ENCODE results near the gene DLGAP3. TPM values are rescaled to one million over a fixed set of nuclear protein-coding genes. Genes with fewer than 3 reads are reported as not detected.

Gene DLGAP3
- total RNA-seq, 2 experiments from 2014 or later, result 0.50 to 0.66 TPM

GRCh38 chr1:34844252-34844634 lies 85.2 kb downstream of the DLGAP3 start:
- H3K9me3 Mint-ChIP-seq (ENCODE audit: low read depth), result no peaks in the 10 kb centered on the region

GRCh38 chr1:34843392-34844251 lies 85.8 kb downstream of the DLGAP3 start:
- Mint-ChIP-seq H3K9me3 (ENCODE audit: low read depth) (no peaks in the 10 kb centered on the region), H3K4me1 (peaks cover 11% of the 10 kb centered on the region), H3K36me3 (no peaks in the 10 kb centered on the region), H3K27ac (peak overlapping the region; percentile 26), H3K27me3 (no peaks in the 10 kb centered on the region), H3K4me3 (no peak overlapping the region)
- DNase-seq (no peak), ATAC-seq (no peak)
- CTCF ChIA-PET, result interaction anchor here (2.2 kb wide), 1 partner anchor 9 kb away, joined by 10 read pairs; no protein-coding TSS in a partner anchor

More at GRCh38 chr1:34844252-34844634, 85.2 kb downstream of the DLGAP3 start:
- Mint-ChIP-seq H3K27me3 (no peaks in the 10 kb centered on the region), H3K4me3 (no peak overlapping the region), H3K4me1 (peaks cover 11% of the 10 kb centered on the region), H3K27ac (no peak overlapping the region), H3K36me3 (peaks cover 2% of the 10 kb centered on the region)
- CTCF ChIA-PET, result interaction anchor here (2.2 kb wide), 1 partner anchor 8 kb away, joined by 10 read pairs; no protein-coding TSS in a partner anchor
- DNase-seq (no peak), ATAC-seq (no peak)

GRCh38 chr1:34842952-34843371 lies 86.5 kb downstream of the DLGAP3 start:
- Mint-ChIP-seq H3K27ac (peak overlapping the region; percentile 26), H3K9me3 (ENCODE audit: low read depth) (no peaks in the 10 kb centered on the region), H3K4me1 (peaks cover 11% of the 10 kb centered on the region), H3K27me3 (no peaks in the 10 kb centered on the region), H3K36me3 (no peaks in the 10 kb centered on the region), H3K4me3 (no peak overlapping the region)
- DNase-seq (no peak), ATAC-seq (no peak)
- CTCF ChIA-PET, result interaction anchor here (1.1 to 2.2 kb wide), 2 partner anchors 10 to 11 kb away, joined by 3 to 10 read pairs; no protein-coding TSS in a partner anchor

GRCh38 chr1:34842073-34842472 lies 87.4 kb downstream of the DLGAP3 start:
- ATAC-seq (no peak), DNase-seq (no peak)
- CTCF ChIA-PET, result interaction anchor here (1.0 to 1.1 kb wide), 2 partner anchors 10 to 11 kb away, joined by 3 read pairs; no protein-coding TSS in a partner anchor
- H3K4me3 Mint-ChIP-seq, result no peak overlapping the region
- H3K4me1 Mint-ChIP-seq, result peaks cover 11% of the 10 kb centered on the region
- no peaks in the 10 kb centered on the region for H3K27me3 Mint-ChIP-seq
- no peaks in the 10 kb centered on the region for H3K36me3 Mint-ChIP-seq
- no peaks in the 10 kb centered on the region for H3K9me3 Mint-ChIP-seq (ENCODE audit: low read depth)
- no peak overlapping the region for H3K27ac Mint-ChIP-seq

GRCh38 chr1:34840426-34840825 lies 89.0 kb downstream of the DLGAP3 start:
- no peak for ATAC-seq
- DNase-seq, result peak; percentile 22
- Mint-ChIP-seq H3K9me3 (ENCODE audit: low read depth) (no peaks in the 10 kb centered on the region), H3K27ac (no peak overlapping the region), H3K27me3 (no peaks in the 10 kb centered on the region), H3K36me3 (no peaks in the 10 kb centered on the region), H3K4me1 (peaks cover 11% of the 10 kb centered on the region), H3K4me3 (no peak overlapping the region)
- CTCF ChIA-PET, result interaction anchor here (0.9 kb wide), 1 partner anchor 12 kb away, joined by 3 read pairs; no protein-coding TSS in a partner anchor

- H3K4me3 Mint-ChIP-seq, result no peak overlapping the region
- peaks cover 11% of the 10 kb centered on the region for H3K4me1 Mint-ChIP-seq
- ATAC-seq (no peak), DNase-seq (peak; percentile 22)
- CTCF ChIA-PET, result interaction anchor here (0.9 kb wide), 1 partner anchor 13 kb away, joined by 3 read pairs; no protein-coding TSS in a partner anchor
- no peak overlapping the region for H3K27ac Mint-ChIP-seq
- no peaks in the 10 kb centered on the region for H3K27me3 Mint-ChIP-seq
- H3K9me3 Mint-ChIP-seq (ENCODE audit: low read depth), result no peaks in the 10 kb centered on the region
- no peaks in the 10 kb centered on the region for H3K36me3 Mint-ChIP-seq
Observed at GRCh38 chr1:34839526-34840305, 89.7 kb downstream of the DLGAP3 start.

GRCh38 chr1:34833711-34834110 lies 95.7 kb downstream of the DLGAP3 start:
- H3K9me3 Mint-ChIP-seq (ENCODE audit: low read depth), result no peaks in the 10 kb centered on the region
- ATAC-seq, result no peak
- DNase-seq, result no peak
- no peaks in the 10 kb centered on the region for H3K27me3 Mint-ChIP-seq
- H3K4me1 Mint-ChIP-seq, result no peaks in the 10 kb centered on the region
- no peak overlapping the region for H3K4me3 Mint-ChIP-seq
- H3K36me3 Mint-ChIP-seq, result no peaks in the 10 kb centered on the region
- CTCF ChIA-PET, result interaction anchor here (3.3 kb wide), 1 partner anchor 19 kb away, joined by 8 read pairs; no protein-coding TSS in a partner anchor
- H3K27ac Mint-ChIP-seq, result no peak overlapping the region

GRCh38 chr1:34831721-34832246 lies 97.7 kb downstream of the DLGAP3 start:
- Mint-ChIP-seq H3K9me3 (ENCODE audit: low read depth) (no peaks in the 10 kb centered on the region), H3K36me3 (no peaks in the 10 kb centered on the region), H3K27me3 (no peaks in the 10 kb centered on the region), H3K4me1 (no peaks in the 10 kb centered on the region), H3K4me3 (no peak overlapping the region), H3K27ac (no peak overlapping the region)
- CTCF ChIA-PET, result interaction anchor here (0.8 kb wide), 1 partner anchor 11 kb away, joined by 3 read pairs; no protein-coding TSS in a partner anchor
- ATAC-seq (no peak), DNase-seq (no peak)

- DNase-seq (peak; percentile 30), ATAC-seq (no peak)
- Mint-ChIP-seq H3K4me3 (no peak overlapping the region), H3K36me3 (no peaks in the 10 kb centered on the region), H3K27ac (no peak overlapping the region), H3K4me1 (no peaks in the 10 kb centered on the region), H3K9me3 (ENCODE audit: low read depth) (no peaks in the 10 kb centered on the region), H3K27me3 (no peaks in the 10 kb centered on the region)
- CTCF ChIA-PET, result no interaction called here
Observed at GRCh38 chr1:34829250-34829649, 100.2 kb downstream of the DLGAP3 start.

- no peak for DNase-seq
- no peak for ATAC-seq
- Mint-ChIP-seq H3K36me3 (no peaks in the 10 kb centered on the region), H3K4me3 (no peak overlapping the region), H3K4me1 (no peaks in the 10 kb centered on the region), H3K9me3 (ENCODE audit: low read depth) (no peaks in the 10 kb centered on the region), H3K27ac (no peak overlapping the region), H3K27me3 (no peaks in the 10 kb centered on the region)
- CTCF ChIA-PET, result no interaction called here
Observed at GRCh38 chr1:34828611-34829010, 100.8 kb downstream of the DLGAP3 start.

- Mint-ChIP-seq H3K4me1 (no peaks in the 10 kb centered on the region), H3K9me3 (ENCODE audit: low read depth) (no peaks in the 10 kb centered on the region), H3K27ac (no peak overlapping the region), H3K4me3 (no peak overlapping the region), H3K36me3 (no peaks in the 10 kb centered on the region), H3K27me3 (no peaks in the 10 kb centered on the region)
- DNase-seq (no peak), ATAC-seq (no peak)
- CTCF ChIA-PET, result no interaction called here
Observed at GRCh38 chr1:34827341-34827941, 102.0 kb downstream of the DLGAP3 start.

GRCh38 chr1:34825455-34826091 lies 103.9 kb downstream of the DLGAP3 start:
- DNase-seq (no peak), ATAC-seq (no peak)
- no peak overlapping the region for H3K27ac Mint-ChIP-seq
- no peaks in the 10 kb centered on the region for H3K4me1 Mint-ChIP-seq
- H3K4me3 Mint-ChIP-seq, result no peak overlapping the region
- no peaks in the 10 kb centered on the region for H3K36me3 Mint-ChIP-seq
- CTCF ChIA-PET, result no interaction called here
- H3K9me3 Mint-ChIP-seq (ENCODE audit: low read depth), result no peaks in the 10 kb centered on the region
- H3K27me3 Mint-ChIP-seq, result no peaks in the 10 kb centered on the region
